GM12878 (cell line): ENCODE measurements around the gene PLCXD1. TPM values are rescaled to one million over a fixed set of nuclear protein-coding genes. Genes with fewer than 3 reads are reported as not detected.

Source experiments
- ATAC-seq: fragments of 200-7000 bp; cut with Tn5 transposase; 3 replicates; pipeline ENCODE4 v1.9.1; 2020; ENCODE audit warnings: mild to moderate bottlenecking, moderate library complexity
- BruUV-seq: library from RNA; stranded (reverse); fragments of 400-500 nt; replicated peaks from 2 replicates; lab custom pipeline; 2021; lab: Mats Ljungman, UMichigan
- CTCF ChIA-PET: fragments of 300-600 bp; sonication (Branson Sonifier 250); formaldehyde crosslinking; extraction: SDS; loops from one replicate; lab custom pipeline; 2021; ENCODE audit warnings: inconsistent platforms; lab: Yijun Ruan, JAX
- POLR2A ChIA-PET: fragments of 350-600 bp; formaldehyde crosslinking; extraction: SDS; loops from one replicate; lab custom pipeline; 2021; ENCODE audit warnings: inconsistent platforms; lab: Charles Lee
- RAD21 ChIA-PET: fragments of 300-600 bp; sonication (Branson Sonifier 250); formaldehyde crosslinking; loops from one replicate; lab custom pipeline; 2023; ENCODE audit warnings: antibody characterized with exemption; ENCODE audit not compliant: unreplicated experiment; lab: Charles Lee
- SMC1A ChIA-PET: fragments of 300-600 bp; sonication (Branson Sonifier 250); formaldehyde crosslinking; loops from one replicate; lab custom pipeline; 2023; ENCODE audit not compliant: unreplicated experiment, uncharacterized antibody; lab: Charles Lee
- DNase-seq: peaks from one replicate; pipeline ENCODE4 v3.0.0-alpha.2; 2011; ENCODE audit warnings: low read depth, low spot score
- FAIRE-seq: peaks from 3 replicates; lab custom pipeline; 2011; peaks lifted over from hg19 to GRCh38; lab: Jason Lieb, UNC
- H2AFZ ChIP-seq: 2 replicates; pipeline ENCODE4 v1.6.0; 2011; ENCODE audit warnings: low read depth, low read length, control low read depth; ENCODE audit not compliant: control insufficient read depth
- H3K27ac ChIP-seq: 2 replicates; pipeline ENCODE4 v1.5.1; 2011; ENCODE audit warnings: control low read depth; ENCODE audit not compliant: control insufficient read depth, insufficient read depth
- H3K27me3 ChIP-seq, 2 experiments: replicated peaks in 1 of 2; 2 replicates each; pipeline versions ENCODE4 v1.6.0 to v1.6.1; 2011; ENCODE audit warnings: low read length in 1 of 2; ENCODE audit not compliant: control insufficient read depth in 2 of 2, insufficient read depth in 2 of 2
- H3K36me3 ChIP-seq, 2 experiments: 2 replicates each; pipeline ENCODE4 v1.5.1; 2011; ENCODE audit warnings: low read length in 1 of 2; ENCODE audit not compliant: control insufficient read depth in 2 of 2, insufficient read depth in 2 of 2
- H3K4me1 ChIP-seq: 2 replicates; pipeline ENCODE4 v1.6.1; 2011; ENCODE audit warnings: mild to moderate bottlenecking, low read length, moderate library complexity, mixed read lengths; ENCODE audit not compliant: control insufficient read depth, insufficient read depth
- H3K4me2 ChIP-seq: 2 replicates; pipeline ENCODE4 v1.6.0; 2011; ENCODE audit warnings: control low read depth; ENCODE audit not compliant: control insufficient read depth, insufficient read depth
- H3K4me3 ChIP-seq: fragments of 200-600 bp; sonication (generic); 2 replicates; pipeline ENCODE4 v1.5.1; 2016
- H3K79me2 ChIP-seq: 2 replicates; pipeline ENCODE4 v1.6.0; 2011; ENCODE audit warnings: low read length; ENCODE audit not compliant: control insufficient read depth, insufficient read depth
- H3K9ac ChIP-seq: 2 replicates; pipeline ENCODE4 v1.8.0; 2011; ENCODE audit warnings: low read length, control low read depth, mixed read lengths; ENCODE audit not compliant: control insufficient read depth, insufficient read depth
- H3K9me3 ChIP-seq: replicated peaks from 3 replicates; pipeline ENCODE4 v1.5.1; 2011; ENCODE audit warnings: mild to moderate bottlenecking, low read length; ENCODE audit not compliant: control insufficient read depth, insufficient read depth
- H4K20me1 ChIP-seq: 2 replicates; pipeline ENCODE4 v1.6.0; 2011; ENCODE audit not compliant: control insufficient read depth, insufficient read depth
- ATF2 ChIP-seq: IDR thresholded peaks from 2 replicates; pipeline ENCODE4 v1.6.1; 2012; ENCODE audit warnings: low read length, inconsistent platforms
- CBFB ChIP-seq: IDR thresholded peaks from 2 replicates; pipeline ENCODE4 v1.6.1; 2016; ENCODE audit warnings: antibody characterized with exemption, low read depth
- RCOR1 ChIP-seq: conservative IDR thresholded peaks from 2 replicates; pipeline ENCODE4 v1.6.1; 2012; ENCODE audit warnings: low read depth, low read length, improper control_type of control experiment
- RFX5 ChIP-seq: IDR thresholded peaks from 2 replicates; pipeline ENCODE4 v1.6.1; 2011; ENCODE audit warnings: low read depth, low read length, improper control_type of control experiment
- TAF1 ChIP-seq: IDR thresholded peaks from 2 replicates; pipeline ENCODE4 v1.6.1; 2011; ENCODE audit warnings: mild to moderate bottlenecking, low read depth, low read length, borderline replicate concordance
- TCF7 ChIP-seq: IDR thresholded peaks from 2 replicates; pipeline ENCODE4 v1.6.1; 2014; ENCODE audit warnings: antibody characterized with exemption, borderline replicate concordance
- WRNIP1 ChIP-seq: IDR thresholded peaks from 2 replicates; pipeline ENCODE4 v1.6.1; 2011; ENCODE audit warnings: low read depth, low read length, improper control_type of control experiment, borderline replicate concordance
- YBX1 ChIP-seq: fragments of 450-650 bp; IDR thresholded peaks from 2 replicates; pipeline ENCODE4 v1.6.1; 2016; ENCODE audit warnings: antibody characterized with exemption
- YY1 ChIP-seq: IDR thresholded peaks from 2 replicates; pipeline ENCODE4 v1.6.1; 2011; ENCODE audit warnings: low read depth, mild to moderate bottlenecking, low read length
- ZBED1 ChIP-seq: IDR thresholded peaks from 2 replicates; pipeline ENCODE4 v1.6.1; 2016; ENCODE audit warnings: borderline replicate concordance
- ZBTB33 ChIP-seq: fragments of 450-650 bp; IDR thresholded peaks from 2 replicates; pipeline ENCODE4 v1.6.1; 2017; ENCODE audit warnings: mild to moderate bottlenecking
- WGBS: methylation state at CpG from one replicate; pipeline ENCODE4 v1.1.6; 2016; ENCODE audit warnings: low lambda C conversion rate; ENCODE audit not compliant: insufficient replicate concordance, insufficient coverage; ENCODE audit errors: missing lambda C conversion rate; 5-methylcytosine and 5-hydroxymethylcytosine counted together
- in situ Hi-C: fragments of 300-500 bp; cut with MboI; formaldehyde crosslinking; loops from 9 replicates; pipeline ENCODE4 v1.14.3; 2018; ENCODE audit warnings: mixed read lengths
- intact Hi-C: fragments of 100-400 bp; cut with micrococcal nuclease; formaldehyde crosslinking; loops from one replicate; pipeline ENCODE4 v1.14.2; 2022; ENCODE audit not compliant: unreplicated experiment
- polyA plus RNA-seq, 11 experiments: library from polyadenylated mRNA; depleted of rRNA in 4 of 11; unstranded in 6 of 11; stranded (reverse) in 5 of 11; fragments of >200 nt; fragmentation: Nextera tagmentation in 4 of 11; fragmentation: Illumina TruSeq in 1 of 11; extraction: Ambion mirVana in 4 of 11; extraction: Trizol in 1 of 11; gene quantifications; 1 replicate in 1 of 11; 2 replicates in 10 of 11; pipeline versions ENCODE4 v1.2.1 to v1.2.3, GENCODE V29; 2011 to 2016; ENCODE audit warnings: inconsistent platforms in 2 of 11, missing spikeins in 2 of 11, low read depth in 1 of 11
- total RNA-seq, 4 experiments: library from RNA; depleted of rRNA in 3 of 4; stranded (reverse); fragments of >200 nt in 3 of 4; fragmentation: Illumina TruSeq in 1 of 4; extraction: Trizol in 1 of 4; gene quantifications; 2 replicates each; pipeline versions ENCODE4 v1.2.1 to v1.2.3, GENCODE V29; 2013 to 2021
- TF ChIP-seq, protein P1 (sequence below): IDR thresholded peaks from 2 replicates; pipeline ENCODE4 v1.6.1; 2012; ENCODE audit warnings: low read depth, low read length, improper control_type of control experiment

PLCXD1 gene
- total and polyA plus RNA-seq, 10 of the 15 experiments (the other 5 are each of a cell fraction or from before 2014, with no cell fraction given) = 2.4 to 49.7 (median 18.0) TPM

- Histone ChIP-seq H3K4me2 (no peak overlapping the region), H4K20me1 (no peaks in the 10 kb centered on the region), H3K9me3 (no peaks in the 10 kb centered on the region; the same call in 2 of the 3 replicates), H3K9ac (no peak overlapping the region), H3K79me2 (no peaks in the 10 kb centered on the region), H3K4me1 (no peaks in the 10 kb centered on the region), H2AFZ (no peak overlapping the region), H3K4me3 (no peak overlapping the region), H3K36me3 (no peaks in the 10 kb centered on the region), H3K27me3 (no peaks in the 10 kb centered on the region), H3K27ac (no peak overlapping the region)
- ChIA-PET RAD21 (no interaction called here), SMC1A (no interaction called here), CTCF (no interaction called here), POLR2A (no interaction called here)
- in situ Hi-C loops (no loop called here), intact Hi-C loops (no loop called here)
- no peak for DNase-seq
- 78% methylated on average over 3 of the region's 3 CpGs for WGBS
- no peak for ATAC-seq
- BruUV-seq = no TSS peak
- FAIRE-seq = no peak
- TF ChIP-seq YBX1 = no peak
- no peak for TF ChIP-seq TAF1
- TF ChIP-seq CBFB = no peak
- no peak for TF ChIP-seq RFX5
- TF ChIP-seq WRNIP1 = no peak
- TF ChIP-seq ATF2 = no peak
These were observed 28.3 kb upstream of the PLCXD1 start for GRCh38 chrX:252957-253291.

DNA sequence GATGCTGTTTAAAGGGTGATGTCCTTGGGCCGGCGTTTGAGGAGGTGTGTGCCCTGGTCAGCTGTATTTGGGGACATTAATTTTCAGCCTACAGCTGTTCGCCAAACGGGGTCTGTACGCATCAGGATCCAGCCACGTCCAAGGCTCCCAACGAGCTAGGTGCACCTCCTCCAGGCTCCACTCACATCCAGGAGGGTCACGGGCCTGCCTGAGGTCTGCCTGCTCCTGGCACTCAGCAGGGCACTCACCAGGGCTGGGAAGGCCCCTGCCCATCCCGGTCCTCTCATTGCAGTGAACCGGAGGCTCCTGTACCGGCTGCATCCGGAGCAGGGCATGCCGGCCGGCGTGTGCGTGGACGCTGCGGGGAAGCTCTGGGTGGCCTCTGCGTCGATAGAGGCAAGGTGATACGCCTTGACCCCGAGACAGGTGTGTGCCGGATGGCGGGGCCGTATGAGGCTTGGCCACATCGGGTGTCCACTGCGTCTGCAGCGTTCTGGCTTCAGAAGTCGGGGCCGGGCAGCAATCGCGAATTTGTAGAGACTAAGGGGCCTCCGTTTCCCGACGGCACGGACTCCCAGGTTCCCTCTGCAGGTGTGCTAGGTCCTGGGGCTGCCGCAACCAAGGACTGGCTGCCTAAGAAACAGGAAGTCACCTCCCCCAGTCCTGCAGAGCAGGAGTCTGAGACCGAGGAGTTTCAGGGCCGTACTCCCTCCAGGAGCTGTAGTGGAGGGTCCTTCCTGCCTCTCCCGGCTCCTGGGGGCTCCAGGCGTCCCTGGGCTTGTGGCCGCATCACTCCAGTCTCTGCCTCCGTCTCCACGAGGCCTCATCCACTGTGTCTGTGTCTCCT is 27.5 kb upstream of the PLCXD1 start:
- CTCF ChIA-PET = no interaction called here
- no peak for DNase-seq
- TF ChIP-seq, protein P1, sequence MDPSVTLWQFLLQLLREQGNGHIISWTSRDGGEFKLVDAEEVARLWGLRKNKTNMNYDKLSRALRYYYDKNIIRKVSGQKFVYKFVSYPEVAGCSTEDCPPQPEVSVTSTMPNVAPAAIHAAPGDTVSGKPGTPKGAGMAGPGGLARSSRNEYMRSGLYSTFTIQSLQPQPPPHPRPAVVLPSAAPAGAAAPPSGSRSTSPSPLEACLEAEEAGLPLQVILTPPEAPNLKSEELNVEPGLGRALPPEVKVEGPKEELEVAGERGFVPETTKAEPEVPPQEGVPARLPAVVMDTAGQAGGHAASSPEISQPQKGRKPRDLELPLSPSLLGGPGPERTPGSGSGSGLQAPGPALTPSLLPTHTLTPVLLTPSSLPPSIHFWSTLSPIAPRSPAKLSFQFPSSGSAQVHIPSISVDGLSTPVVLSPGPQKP = no peak
- TF ChIP-seq ZBTB33 = no peak
- no peak for TF ChIP-seq ZBED1
- no peak for TF ChIP-seq TCF7
- TF ChIP-seq RCOR1 = no peak
- TF ChIP-seq YY1 = no peak

More for the DNA sequence above, 27.5 kb upstream of the PLCXD1 start:
- no peaks in the 10 kb centered on the region for H4K20me1 ChIP-seq
- in situ Hi-C loops = no loop called here
- no TSS peak for BruUV-seq
- POLR2A ChIA-PET = no interaction called here
- FAIRE-seq = no peak
- no peak overlapping the region for H2AFZ ChIP-seq
- intact Hi-C loops = no loop called here
- ATAC-seq = no peak
- no peaks in the 10 kb centered on the region for H3K27me3 ChIP-seq
- no peak overlapping the region for H3K27ac ChIP-seq
- H3K9ac ChIP-seq = no peak overlapping the region
- no peaks in the 10 kb centered on the region for H3K79me2 ChIP-seq
- RAD21 ChIA-PET = no interaction called here
- no peaks in the 10 kb centered on the region for H3K4me1 ChIP-seq
- no peak overlapping the region for H3K4me3 ChIP-seq
- no peak overlapping the region for H3K4me2 ChIP-seq
- no peaks in the 10 kb centered on the region for H3K36me3 ChIP-seq
- H3K9me3 ChIP-seq = no peaks in the 10 kb centered on the region; the same call in 2 of the 3 replicates
- WGBS = 86% methylated on average over 33 of the region's 44 CpGs
- SMC1A ChIA-PET = no interaction called here
